ENCODE measurements around the gene AKR1B1. TPM values are rescaled to one million over a fixed set of nuclear protein-coding genes. Genes with fewer than 3 reads are reported as not detected.

AKR1B1 gene
- total RNA-seq, 1 experiment from 2014 or later: 166 TPM

DNA sequence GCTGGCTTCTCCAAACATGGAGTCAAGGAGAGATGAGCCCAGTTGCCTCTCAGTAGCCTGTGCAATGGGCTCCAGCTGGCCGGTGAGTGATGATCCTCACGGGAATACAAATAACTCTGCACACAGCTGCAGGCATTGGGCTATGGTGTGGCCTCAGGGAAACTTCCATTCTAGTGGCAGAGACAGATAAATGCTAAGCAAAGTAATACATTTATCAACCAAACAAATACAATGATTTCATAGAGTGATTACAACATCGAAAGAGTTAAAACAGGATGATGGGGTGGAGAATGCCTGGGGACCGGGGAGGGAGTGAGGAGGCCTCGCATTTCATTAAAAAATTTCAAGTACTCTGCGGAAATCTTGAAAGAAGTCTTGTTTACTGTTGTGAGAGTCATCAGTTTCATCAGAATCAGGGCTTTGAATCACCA, 15.0 kb upstream of the AKR1B1 start:
- H3K14ac ChIP-seq (ENCODE audit: insufficient read depth, low read length): no peak overlapping the region
- WGBS (ENCODE audit: extremely low coverage, insufficient read length, low lambda C conversion rate): no CpG with 5 or more reads among the region's 6 CpGs
- no peak overlapping the region for H2BK15ac ChIP-seq (ENCODE audit: low read depth, low read length)
- H4K20me1 ChIP-seq (ENCODE audit: control insufficient read depth, insufficient read depth, insufficient read length): no peaks in the 10 kb centered on the region
- no peak overlapping the region for H4K5ac ChIP-seq (ENCODE audit: insufficient read length, low read depth, low read length)
- no peaks in the 10 kb centered on the region for H3K27me3 ChIP-seq (ENCODE audit: insufficient read depth, low read length)
- no peak overlapping the region for H3K4me3 Mint-ChIP-seq
- H3K23me2 ChIP-seq (ENCODE audit: insufficient read length, low read depth, low read length, poor library complexity, severe bottlenecking): no peaks in the 10 kb centered on the region
- H4K8ac ChIP-seq (replicated peaks; ENCODE audit: insufficient read length, low read depth, low read length): no peak overlapping the region
- no peaks in the 10 kb centered on the region for H3K9me3 Mint-ChIP-seq
- peak overlapping the region in 1 of 3 experiments; percentile 38; a peak in 4 of 7 replicates for H3K27ac Mint-ChIP-seq
- H3K4me1 Mint-ChIP-seq: peaks cover 2 to 5% of the 10 kb centered on the region in 2 experiments; a peak in 3 of 4 replicates
- H3K9ac ChIP-seq (ENCODE audit: extremely low read depth, insufficient read length, low read length): no peak overlapping the region
- H3K36me3 Mint-ChIP-seq (ENCODE audit: insufficient read depth in 1 of 3, low read depth in 3 of 3): no peaks in the 10 kb centered on the region; a peak in 1 of 7 replicates
- no peak overlapping the region for H2BK5ac ChIP-seq (ENCODE audit: insufficient read length, low read length)
- H3K27me3 Mint-ChIP-seq (ENCODE audit: low read depth): no peaks in the 10 kb centered on the region
- no peak overlapping the region for H3K56ac ChIP-seq (ENCODE audit: insufficient read length, low read depth, low read length)
- H2BK12ac ChIP-seq (ENCODE audit: insufficient read length, low read depth, low read length): no peak overlapping the region
- H3K9me3 ChIP-seq (ENCODE audit: control insufficient read depth, low read depth, low read length): no peaks in the 10 kb centered on the region
- no peak overlapping the region for H4K91ac ChIP-seq (ENCODE audit: insufficient read length, low read depth, low read length)
- no peaks in the 10 kb centered on the region for H3K79me2 ChIP-seq (ENCODE audit: insufficient read depth, low read length)
- H3K23ac ChIP-seq (ENCODE audit: insufficient read length, low read depth, low read length): no peak overlapping the region
- DNase-seq: no peak
- H3K4ac ChIP-seq (ENCODE audit: low read depth, low read length): no peak overlapping the region
- H3K4me2 ChIP-seq (ENCODE audit: insufficient read depth, insufficient read length, low read length): no peak overlapping the region
- no peaks in the 10 kb centered on the region for H3K79me1 ChIP-seq (ENCODE audit: insufficient read depth, low read depth, low read length, poor library complexity, severe bottlenecking)
- H2BK120ac ChIP-seq (ENCODE audit: low read depth, low read length, poor library complexity, severe bottlenecking): no peak overlapping the region
- no peaks in the 10 kb centered on the region for H3K4me1 ChIP-seq (ENCODE audit: insufficient read depth, low read length)
- H3K18ac ChIP-seq (ENCODE audit: insufficient read length, low read depth, low read length): no peak overlapping the region
- no peak overlapping the region for H2AK5ac ChIP-seq (ENCODE audit: insufficient read length, low read length)
- no peak overlapping the region for H3K27ac ChIP-seq (ENCODE audit: insufficient read length, low read depth, low read length)
- H2BK20ac ChIP-seq (ENCODE audit: low read depth, low read length, poor library complexity, severe bottlenecking): no peak overlapping the region
- TF ChIP-seq, protein P1, sequence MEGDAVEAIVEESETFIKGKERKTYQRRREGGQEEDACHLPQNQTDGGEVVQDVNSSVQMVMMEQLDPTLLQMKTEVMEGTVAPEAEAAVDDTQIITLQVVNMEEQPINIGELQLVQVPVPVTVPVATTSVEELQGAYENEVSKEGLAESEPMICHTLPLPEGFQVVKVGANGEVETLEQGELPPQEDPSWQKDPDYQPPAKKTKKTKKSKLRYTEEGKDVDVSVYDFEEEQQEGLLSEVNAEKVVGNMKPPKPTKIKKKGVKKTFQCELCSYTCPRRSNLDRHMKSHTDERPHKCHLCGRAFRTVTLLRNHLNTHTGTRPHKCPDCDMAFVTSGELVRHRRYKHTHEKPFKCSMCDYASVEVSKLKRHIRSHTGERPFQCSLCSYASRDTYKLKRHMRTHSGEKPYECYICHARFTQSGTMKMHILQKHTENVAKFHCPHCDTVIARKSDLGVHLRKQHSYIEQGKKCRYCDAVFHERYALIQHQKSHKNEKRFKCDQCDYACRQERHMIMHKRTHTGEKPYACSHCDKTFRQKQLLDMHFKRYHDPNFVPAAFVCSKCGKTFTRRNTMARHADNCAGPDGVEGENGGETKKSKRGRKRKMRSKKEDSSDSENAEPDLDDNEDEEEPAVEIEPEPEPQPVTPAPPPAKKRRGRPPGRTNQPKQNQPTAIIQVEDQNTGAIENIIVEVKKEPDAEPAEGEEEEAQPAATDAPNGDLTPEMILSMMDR (conservative IDR thresholded peaks at IDR 0.05): no peak
- H2AFZ ChIP-seq (ENCODE audit: low read length): no peak overlapping the region
- H3T11ph ChIP-seq (ENCODE audit: low read length): no peak overlapping the region

Data from H9 (cell line).